Measurements from ENCODE around the gene TNMD.

The TNMD gene

GRCh38 chrX:100643956-100644860, 59.5 kb downstream of the TNMD start, which contains the start of gene SRPX2:
Gene SRPX2 (plus strand): TSS chrX:100644199. CDS start chrX:100646323, 2,124 bp downstream.
- peak; percentile 61 for DNase-seq (ENCODE audit: low spot score)

GRCh38 chrX:100645106-100645505, 60.4 kb downstream of the TNMD start:
- no peak for DNase-seq (ENCODE audit: low spot score)

- peak; percentile 21 for DNase-seq (ENCODE audit: low spot score)
Observed at GRCh38 chrX:100647095-100647494, 62.4 kb downstream of the TNMD start.

GRCh38 chrX:100647739-100648138, 63.0 kb downstream of the TNMD start:
- no peak for DNase-seq (ENCODE audit: low spot score)

GRCh38 chrX:100648458-100649417, 64.0 kb downstream of the TNMD start:
- peak; percentile 33 for DNase-seq (ENCODE audit: low spot score)
